ENCODE results near the gene INVS.

DNA sequence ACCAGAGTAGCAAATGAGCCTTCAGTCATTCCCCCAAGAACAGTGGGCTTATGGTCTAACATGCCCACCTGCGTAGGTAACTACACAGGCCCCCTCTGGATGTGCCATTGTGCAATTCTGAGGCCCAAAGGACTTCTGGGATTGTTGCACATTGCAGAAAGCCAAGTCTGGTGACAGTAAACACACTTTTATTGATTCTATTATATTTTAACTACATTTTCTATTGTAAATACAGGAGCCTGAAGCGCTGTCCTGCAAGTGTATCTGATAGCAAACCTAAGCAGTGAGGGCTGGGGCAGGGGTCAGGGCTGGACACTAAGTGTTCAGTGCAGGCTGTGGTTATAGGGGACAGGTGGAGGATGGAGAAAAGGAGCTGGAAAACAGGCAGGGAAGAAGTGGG is 196.2 kb downstream of the INVS start:
- TF ChIP-seq, protein P1, sequence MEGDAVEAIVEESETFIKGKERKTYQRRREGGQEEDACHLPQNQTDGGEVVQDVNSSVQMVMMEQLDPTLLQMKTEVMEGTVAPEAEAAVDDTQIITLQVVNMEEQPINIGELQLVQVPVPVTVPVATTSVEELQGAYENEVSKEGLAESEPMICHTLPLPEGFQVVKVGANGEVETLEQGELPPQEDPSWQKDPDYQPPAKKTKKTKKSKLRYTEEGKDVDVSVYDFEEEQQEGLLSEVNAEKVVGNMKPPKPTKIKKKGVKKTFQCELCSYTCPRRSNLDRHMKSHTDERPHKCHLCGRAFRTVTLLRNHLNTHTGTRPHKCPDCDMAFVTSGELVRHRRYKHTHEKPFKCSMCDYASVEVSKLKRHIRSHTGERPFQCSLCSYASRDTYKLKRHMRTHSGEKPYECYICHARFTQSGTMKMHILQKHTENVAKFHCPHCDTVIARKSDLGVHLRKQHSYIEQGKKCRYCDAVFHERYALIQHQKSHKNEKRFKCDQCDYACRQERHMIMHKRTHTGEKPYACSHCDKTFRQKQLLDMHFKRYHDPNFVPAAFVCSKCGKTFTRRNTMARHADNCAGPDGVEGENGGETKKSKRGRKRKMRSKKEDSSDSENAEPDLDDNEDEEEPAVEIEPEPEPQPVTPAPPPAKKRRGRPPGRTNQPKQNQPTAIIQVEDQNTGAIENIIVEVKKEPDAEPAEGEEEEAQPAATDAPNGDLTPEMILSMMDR (IDR thresholded peaks at IDR 0.05 in 2 of 3, conservative IDR thresholded peaks at IDR 0.05 in 1 of 3; ENCODE audit: borderline replicate concordance in 1 of 3, insufficient read depth in 1 of 3, low read depth in 2 of 3, low read length in 2 of 3), result no peak
- TF ChIP-seq EGR1 (IDR thresholded peaks at IDR 0.05; ENCODE audit: low read depth) (no peak), EZH2 (IDR thresholded peaks at IDR 0.05) (no peak), JUND (IDR thresholded peaks at IDR 0.05) (no peak), ELF1 (IDR thresholded peaks at IDR 0.05; ENCODE audit: borderline replicate concordance, low read depth) (no peak), ATF3 (IDR thresholded peaks at IDR 0.05) (no peak), YY1 (IDR thresholded peaks at IDR 0.05; ENCODE audit: extremely low read depth, insufficient replicate concordance, low read depth, low read length) (no peak), MAX (IDR thresholded peaks at IDR 0.05) (no peak), POLR2AphosphoS5 (IDR thresholded peaks at IDR 0.05; ENCODE audit: low read depth, low read length) (no peak), SIN3A (IDR thresholded peaks at IDR 0.05; ENCODE audit: low read depth) (no peak), ZNF274 (IDR thresholded peaks at IDR 0.05; ENCODE audit: low read depth, low read length) (no peak)

All from HCT116 (cell line).